HepG2 (cell line): ENCODE data around the gene LMF2. TPM values are rescaled to one million over a fixed set of nuclear protein-coding genes. Genes with fewer than 3 reads are reported as not detected.

ENCODE experiments used
- BORCS8-MEF2B ChIP-seq: sonication (generic); formaldehyde crosslinking; IDR thresholded peaks from 2 replicates; pipeline ENCODE4 v1.8.0; 2022; ENCODE audit warnings: mild to moderate bottlenecking, missing genetic modification reagents
- FOXK2 ChIP-seq: fragments of 450-650 bp; IDR thresholded peaks from 2 replicates; pipeline ENCODE4 v1.6.1; 2016
- HBP1 ChIP-seq: IDR thresholded peaks from 2 replicates; pipeline ENCODE4 v1.6.1; 2016; ENCODE audit warnings: low read depth, control low read depth
- IKZF5 ChIP-seq: IDR thresholded peaks from 2 replicates; pipeline ENCODE4 v1.6.1; 2018; ENCODE audit warnings: missing genetic modification reagents, mild to moderate bottlenecking, missing compliant biosample characterization
- KLF11 ChIP-seq: IDR thresholded peaks from 2 replicates; pipeline ENCODE4 v1.6.1; 2016; ENCODE audit warnings: missing compliant biosample characterization
- MTF1 ChIP-seq: sonication (generic); formaldehyde crosslinking; IDR thresholded peaks from 2 replicates; pipeline ENCODE4 v1.5.0; 2020; ENCODE audit warnings: missing genetic modification reagents
- NFKB2 ChIP-seq: sonication (generic); formaldehyde crosslinking; IDR thresholded peaks from 2 replicates; pipeline ENCODE4 v1.4.0; 2020; ENCODE audit warnings: missing genetic modification reagents, borderline replicate concordance
- SRSF9 ChIP-seq: fragments of 200-400 bp; formaldehyde crosslinking; IDR thresholded peaks from 2 replicates; pipeline ENCODE4 v1.6.1; 2018; ENCODE audit warnings: borderline replicate concordance, mild to moderate bottlenecking, low read depth, low read length; ENCODE audit not compliant: insufficient read depth, poor library complexity, severe bottlenecking
- STAT6 ChIP-seq: sonication (generic); formaldehyde crosslinking; IDR thresholded peaks from 2 replicates; pipeline ENCODE4 v1.4.0; 2020; ENCODE audit warnings: missing genetic modification reagents, mild to moderate bottlenecking, borderline replicate concordance
- TAF1 ChIP-seq: sonication (generic); formaldehyde crosslinking; IDR thresholded peaks from 2 replicates; pipeline ENCODE4 v1.4.0; 2020; ENCODE audit warnings: missing genetic modification reagents
- TAF15 ChIP-seq: fragments of 200-400 bp; formaldehyde crosslinking; IDR thresholded peaks from one replicate; pipeline ENCODE4 v1.6.1; 2018; ENCODE audit warnings: mild to moderate bottlenecking, low read depth, low read length; ENCODE audit not compliant: poor library complexity, severe bottlenecking
- THAP9 ChIP-seq: sonication (generic); formaldehyde crosslinking; IDR thresholded peaks from 2 replicates; pipeline ENCODE4; 2020; ENCODE audit warnings: missing genetic modification reagents, mild to moderate bottlenecking, borderline replicate concordance
- ZBTB14 ChIP-seq: sonication (generic); formaldehyde crosslinking; IDR thresholded peaks from 2 replicates; pipeline ENCODE4 v1.4.0; 2020; ENCODE audit warnings: missing genetic modification reagents
- ZBTB25 ChIP-seq: IDR thresholded peaks from 2 replicates; pipeline ENCODE4 v1.6.1; 2018; ENCODE audit warnings: missing genetic modification reagents
- ZNF205 ChIP-seq: IDR thresholded peaks from 2 replicates; pipeline ENCODE4 v1.6.1; 2018; ENCODE audit warnings: missing biosample characterization, missing genetic modification reagents
- ZNF33B ChIP-seq: sonication (generic); formaldehyde crosslinking; IDR thresholded peaks from 2 replicates; pipeline ENCODE4 v1.5.1; 2020; ENCODE audit warnings: mild to moderate bottlenecking, missing genetic modification reagents
- ZNF572 ChIP-seq: sonication (generic); formaldehyde crosslinking; IDR thresholded peaks from 2 replicates; pipeline ENCODE4 v1.5.1; 2020; ENCODE audit warnings: mild to moderate bottlenecking, missing genetic modification reagents
- ZNF652 ChIP-seq: IDR thresholded peaks from 2 replicates; pipeline ENCODE4 v1.6.1; 2016; ENCODE audit warnings: low read depth, borderline replicate concordance
- ZNF777 ChIP-seq: sonication (generic); formaldehyde crosslinking; IDR thresholded peaks from 2 replicates; pipeline ENCODE4 v1.4.0; 2020; ENCODE audit warnings: missing genetic modification reagents
- polyA plus RNA-seq, 8 experiments: library from polyadenylated mRNA; depleted of rRNA in 3 of 8; stranded (reverse) in 7 of 8; unstranded in 1 of 8; fragments of >200 nt; fragmentation: Illumina TruSeq in 4 of 8; extraction: Trizol in 4 of 8; gene quantifications; 2 replicates each; pipeline versions ENCODE4 v1.2.1 to v1.2.3, GENCODE V29; 2011 to 2016; ENCODE audit warnings: low read depth in 4 of 8, missing spikeins in 1 of 8, mixed read lengths in 1 of 8; ENCODE audit not compliant: insufficient read depth in 1 of 8
- total RNA-seq, 5 experiments: library from RNA; depleted of rRNA; stranded (reverse); fragments of >200 nt; fragmentation: Illumina TruSeq; extraction: Trizol; gene quantifications; 2 replicates each; pipeline ENCODE4 v1.2.3, GENCODE V29; 2016; ENCODE audit warnings: low read depth in 1 of 5

Gene LMF2
- total and polyA plus RNA-seq, 2 of the 13 experiments (the other 11 are each of a cell fraction or from before 2014, with no cell fraction given) = 23.3 to 30.6 TPM

- no peak for TF ChIP-seq SRSF9
- no peak for TF ChIP-seq THAP9
- TF ChIP-seq MTF1 (CRISPR knock-in tag) = no peak
- TF ChIP-seq ZNF652 (CRISPR knock-in tag) = no peak
- 0 out of 2 replicates have a peak, but pooled peaks have one; percentile 20 for TF ChIP-seq ZNF572
- TF ChIP-seq ZNF33B = no peak
- TF ChIP-seq NFKB2 = no peak
- no peak for TF ChIP-seq KLF11 (CRISPR knock-in tag)
- TF ChIP-seq ZBTB25 (CRISPR knock-in tag) = no peak
- TF ChIP-seq IKZF5 (CRISPR knock-in tag) = no peak
- TF ChIP-seq ZNF205 (CRISPR knock-in tag) = no peak; the same call in 1 of the 2 replicates
- TF ChIP-seq FOXK2 = no peak
- TF ChIP-seq ZNF777 (CRISPR knock-in tag) = peak; percentile 97
- TF ChIP-seq HBP1 = no peak; the same call in 1 of the 2 replicates
- no peak for TF ChIP-seq STAT6 (CRISPR knock-in tag)
- TF ChIP-seq TAF1 (CRISPR knock-in tag) = peak; percentile 37
- peak; percentile 43; the same call in 1 of the 2 replicates for TF ChIP-seq ZBTB14 (CRISPR knock-in tag)
- peak; percentile 53 for TF ChIP-seq TAF15
- no peak; the same call in 1 of the 2 replicates for TF ChIP-seq BORCS8-MEF2B (CRISPR knock-in tag)
Observed at GRCh38 chr22:50526108-50526833, 18.8 kb upstream of the LMF2 start (continued).
